Measurements from ENCODE around the gene CEMIP2. TPM values are rescaled to one million over a fixed set of nuclear protein-coding genes. Genes with fewer than 3 reads are reported as not detected.

Gene CEMIP2
- total and polyA plus RNA-seq, 10 of the 15 experiments (the other 5 are each of a cell fraction or from before 2014, with no cell fraction given) = 0.50 to 19.2 (median 1.2) TPM

DNA sequence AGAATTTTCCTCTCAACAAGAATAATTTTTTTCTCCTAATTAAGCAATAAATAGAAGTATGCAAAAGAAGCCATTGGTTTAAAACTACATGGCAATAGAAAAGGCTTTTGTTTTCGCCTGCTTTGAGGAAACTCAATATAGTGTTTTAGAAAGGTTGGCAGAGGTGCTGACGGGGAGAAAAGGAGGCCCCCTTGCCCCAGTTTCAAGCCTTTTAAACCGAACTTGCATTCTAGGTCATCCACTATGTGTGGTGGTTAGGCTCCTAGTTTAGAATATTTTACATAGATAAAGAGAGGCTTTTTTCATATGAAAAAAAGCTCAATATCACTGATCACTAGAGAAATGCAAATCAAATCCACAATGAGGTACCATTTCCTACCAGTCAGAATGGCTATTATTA, 33.5 kb upstream of the CEMIP2 start (continued):
- TF ChIP-seq, protein P1, sequence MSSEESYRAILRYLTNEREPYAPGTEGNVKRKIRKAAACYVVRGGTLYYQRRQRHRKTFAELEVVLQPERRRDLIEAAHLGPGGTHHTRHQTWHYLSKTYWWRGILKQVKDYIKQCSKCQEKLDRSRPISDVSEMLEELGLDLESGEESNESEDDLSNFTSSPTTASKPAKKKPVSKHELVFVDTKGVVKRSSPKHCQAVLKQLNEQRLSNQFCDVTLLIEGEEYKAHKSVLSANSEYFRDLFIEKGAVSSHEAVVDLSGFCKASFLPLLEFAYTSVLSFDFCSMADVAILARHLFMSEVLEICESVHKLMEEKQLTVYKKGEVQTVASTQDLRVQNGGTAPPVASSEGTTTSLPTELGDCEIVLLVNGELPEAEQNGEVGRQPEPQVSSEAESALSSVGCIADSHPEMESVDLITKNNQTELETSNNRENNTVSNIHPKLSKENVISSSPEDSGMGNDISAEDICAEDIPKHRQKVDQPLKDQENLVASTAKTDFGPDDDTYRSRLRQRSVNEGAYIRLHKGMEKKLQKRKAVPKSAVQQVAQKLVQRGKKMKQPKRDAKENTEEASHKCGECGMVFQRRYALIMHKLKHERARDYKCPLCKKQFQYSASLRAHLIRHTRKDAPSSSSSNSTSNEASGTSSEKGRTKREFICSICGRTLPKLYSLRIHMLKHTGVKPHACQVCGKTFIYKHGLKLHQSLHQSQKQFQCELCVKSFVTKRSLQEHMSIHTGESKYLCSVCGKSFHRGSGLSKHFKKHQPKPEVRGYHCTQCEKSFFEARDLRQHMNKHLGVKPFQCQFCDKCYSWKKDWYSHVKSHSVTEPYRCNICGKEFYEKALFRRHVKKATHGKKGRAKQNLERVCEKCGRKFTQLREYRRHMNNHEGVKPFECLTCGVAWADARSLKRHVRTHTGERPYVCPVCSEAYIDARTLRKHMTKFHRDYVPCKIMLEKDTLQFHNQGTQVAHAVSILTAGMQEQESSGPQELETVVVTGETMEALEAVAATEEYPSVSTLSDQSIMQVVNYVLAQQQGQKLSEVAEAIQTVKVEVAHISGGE (CRISPR knock-in tag; IDR thresholded peaks at IDR 0.05) = no peak
- no peak for TF ChIP-seq ASH2L (IDR thresholded peaks at IDR 0.05; ENCODE audit: borderline replicate concordance, low read depth)
- TF ChIP-seq, protein P2, sequence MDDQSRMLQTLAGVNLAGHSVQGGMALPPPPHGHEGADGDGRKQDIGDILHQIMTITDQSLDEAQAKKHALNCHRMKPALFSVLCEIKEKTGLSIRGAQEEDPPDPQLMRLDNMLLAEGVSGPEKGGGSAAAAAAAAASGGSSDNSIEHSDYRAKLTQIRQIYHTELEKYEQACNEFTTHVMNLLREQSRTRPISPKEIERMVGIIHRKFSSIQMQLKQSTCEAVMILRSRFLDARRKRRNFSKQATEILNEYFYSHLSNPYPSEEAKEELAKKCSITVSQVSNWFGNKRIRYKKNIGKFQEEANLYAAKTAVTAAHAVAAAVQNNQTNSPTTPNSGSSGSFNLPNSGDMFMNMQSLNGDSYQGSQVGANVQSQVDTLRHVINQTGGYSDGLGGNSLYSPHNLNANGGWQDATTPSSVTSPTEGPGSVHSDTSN (IDR thresholded peaks at IDR 0.05; ENCODE audit: insufficient replicate concordance, low read depth, low read length) = no peak

DNA sequence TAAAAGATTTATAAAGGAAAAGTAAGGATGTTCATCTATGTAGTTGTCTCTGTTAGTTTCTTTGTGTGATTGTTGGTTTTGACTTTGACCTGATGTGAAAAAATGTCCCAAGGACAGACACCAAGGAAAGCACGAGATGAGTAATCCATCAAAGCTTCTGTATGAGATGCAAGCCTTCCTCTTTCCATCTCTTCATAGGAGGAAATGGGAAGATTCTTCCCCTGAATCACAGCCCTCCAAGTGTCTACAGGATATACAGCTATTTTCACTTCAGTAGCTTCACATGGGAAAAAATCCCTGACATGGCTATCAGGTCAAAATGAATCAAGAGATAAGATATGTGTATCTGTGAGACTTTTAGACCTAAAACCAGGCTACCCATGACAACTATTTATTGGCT, 29.0 kb upstream of the CEMIP2 start:
- ChIA-PET CTCF (interaction anchor here (1.0 to 6.4 kb wide), 3 partner anchors 8 to 228 kb away, joined by 5 to 46 read pairs (median 8); no protein-coding TSS in a partner anchor), RAD21 (ENCODE audit: unreplicated experiment) (no interaction called here), POLR2A (no interaction called here), SMC1A (ENCODE audit: uncharacterized antibody, unreplicated experiment) (interaction anchor here (0.6 to 7.6 kb wide), 5 partner anchors 10 to 228 kb away, joined by 3 to 61 read pairs (median 7); no protein-coding TSS in a partner anchor)
- Histone ChIP-seq H3K9ac (ENCODE audit: control insufficient read depth, insufficient read depth, low read length) (no peak overlapping the region), H3K79me2 (ENCODE audit: control insufficient read depth, insufficient read depth, low read length) (no peaks in the 10 kb centered on the region), H3K4me2 (ENCODE audit: control insufficient read depth, insufficient read depth) (no peak overlapping the region), H4K20me1 (ENCODE audit: control insufficient read depth, insufficient read depth) (no peaks in the 10 kb centered on the region), H3K9me3 (replicated peaks; ENCODE audit: control insufficient read depth, insufficient read depth, low read length) (peaks cover 1% of the 10 kb centered on the region; the same call in 1 of the 3 replicates), H3K27ac (ENCODE audit: control insufficient read depth, insufficient read depth) (no peak overlapping the region), H3K36me3 (ENCODE audit: control insufficient read depth in 2 of 2, insufficient read depth in 2 of 2, low read length in 1 of 2) (no peaks in the 10 kb centered on the region), H2AFZ (ENCODE audit: control insufficient read depth, low read depth, low read length) (no peak overlapping the region), H3K27me3 (replicated peaks in 1 of 2; ENCODE audit: control insufficient read depth in 2 of 2, insufficient read depth in 2 of 2, low read length in 1 of 2) (no peaks in the 10 kb centered on the region), H3K4me1 (ENCODE audit: control insufficient read depth, insufficient read depth, low read length) (peaks cover 32% of the 10 kb centered on the region), H3K4me3 (no peak overlapping the region)
- in situ Hi-C loops (cut with MboI) = no loop called here
- intact Hi-C loops (cut with micrococcal nuclease; ENCODE audit: unreplicated experiment) = no loop called here
- WGBS (ENCODE audit: insufficient coverage, insufficient replicate concordance, low lambda C conversion rate, missing lambda C conversion rate) = 89% methylated on average over 1 of the region's 1 CpG
- no peak for ATAC-seq
- BruUV-seq (replicated peaks) = no TSS peak
- no peak for FAIRE-seq
- no peak for DNase-seq (ENCODE audit: low read depth, low spot score)
- no peak for TF ChIP-seq RAD51 (IDR thresholded peaks at IDR 0.05)
- TF ChIP-seq MTA3 (IDR thresholded peaks at IDR 0.05; ENCODE audit: borderline replicate concordance, low read length) = no peak
- TF ChIP-seq, protein P3, sequence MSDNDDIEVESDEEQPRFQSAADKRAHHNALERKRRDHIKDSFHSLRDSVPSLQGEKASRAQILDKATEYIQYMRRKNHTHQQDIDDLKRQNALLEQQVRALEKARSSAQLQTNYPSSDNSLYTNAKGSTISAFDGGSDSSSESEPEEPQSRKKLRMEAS (IDR thresholded peaks at IDR 0.05; ENCODE audit: low read depth, low read length) = no peak
- TF ChIP-seq, protein P4, sequence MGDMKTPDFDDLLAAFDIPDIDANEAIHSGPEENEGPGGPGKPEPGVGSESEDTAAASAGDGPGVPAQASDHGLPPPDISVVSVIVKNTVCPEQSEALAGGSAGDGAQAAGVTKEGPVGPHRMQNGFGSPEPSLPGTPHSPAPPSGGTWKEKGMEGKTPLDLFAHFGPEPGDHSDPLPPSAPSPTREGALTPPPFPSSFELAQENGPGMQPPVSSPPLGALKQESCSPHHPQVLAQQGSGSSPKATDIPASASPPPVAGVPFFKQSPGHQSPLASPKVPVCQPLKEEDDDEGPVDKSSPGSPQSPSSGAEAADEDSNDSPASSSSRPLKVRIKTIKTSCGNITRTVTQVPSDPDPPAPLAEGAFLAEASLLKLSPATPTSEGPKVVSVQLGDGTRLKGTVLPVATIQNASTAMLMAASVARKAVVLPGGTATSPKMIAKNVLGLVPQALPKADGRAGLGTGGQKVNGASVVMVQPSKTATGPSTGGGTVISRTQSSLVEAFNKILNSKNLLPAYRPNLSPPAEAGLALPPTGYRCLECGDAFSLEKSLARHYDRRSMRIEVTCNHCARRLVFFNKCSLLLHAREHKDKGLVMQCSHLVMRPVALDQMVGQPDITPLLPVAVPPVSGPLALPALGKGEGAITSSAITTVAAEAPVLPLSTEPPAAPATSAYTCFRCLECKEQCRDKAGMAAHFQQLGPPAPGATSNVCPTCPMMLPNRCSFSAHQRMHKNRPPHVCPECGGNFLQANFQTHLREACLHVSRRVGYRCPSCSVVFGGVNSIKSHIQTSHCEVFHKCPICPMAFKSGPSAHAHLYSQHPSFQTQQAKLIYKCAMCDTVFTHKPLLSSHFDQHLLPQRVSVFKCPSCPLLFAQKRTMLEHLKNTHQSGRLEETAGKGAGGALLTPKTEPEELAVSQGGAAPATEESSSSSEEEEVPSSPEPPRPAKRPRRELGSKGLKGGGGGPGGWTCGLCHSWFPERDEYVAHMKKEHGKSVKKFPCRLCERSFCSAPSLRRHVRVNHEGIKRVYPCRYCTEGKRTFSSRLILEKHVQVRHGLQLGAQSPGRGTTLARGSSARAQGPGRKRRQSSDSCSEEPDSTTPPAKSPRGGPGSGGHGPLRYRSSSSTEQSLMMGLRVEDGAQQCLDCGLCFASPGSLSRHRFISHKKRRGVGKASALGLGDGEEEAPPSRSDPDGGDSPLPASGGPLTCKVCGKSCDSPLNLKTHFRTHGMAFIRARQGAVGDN (IDR thresholded peaks at IDR 0.05) = no peak
- TF ChIP-seq, protein P5, sequence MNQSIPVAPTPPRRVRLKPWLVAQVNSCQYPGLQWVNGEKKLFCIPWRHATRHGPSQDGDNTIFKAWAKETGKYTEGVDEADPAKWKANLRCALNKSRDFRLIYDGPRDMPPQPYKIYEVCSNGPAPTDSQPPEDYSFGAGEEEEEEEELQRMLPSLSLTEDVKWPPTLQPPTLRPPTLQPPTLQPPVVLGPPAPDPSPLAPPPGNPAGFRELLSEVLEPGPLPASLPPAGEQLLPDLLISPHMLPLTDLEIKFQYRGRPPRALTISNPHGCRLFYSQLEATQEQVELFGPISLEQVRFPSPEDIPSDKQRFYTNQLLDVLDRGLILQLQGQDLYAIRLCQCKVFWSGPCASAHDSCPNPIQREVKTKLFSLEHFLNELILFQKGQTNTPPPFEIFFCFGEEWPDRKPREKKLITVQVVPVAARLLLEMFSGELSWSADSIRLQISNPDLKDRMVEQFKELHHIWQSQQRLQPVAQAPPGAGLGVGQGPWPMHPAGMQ (IDR thresholded peaks at IDR 0.05; ENCODE audit: borderline replicate concordance) = no peak
- TF ChIP-seq NRF1 (conservative IDR thresholded peaks at IDR 0.05; ENCODE audit: low read depth, low read length) = no peak
- no peak for TF ChIP-seq HCFC1 (IDR thresholded peaks at IDR 0.05; ENCODE audit: low read length)
- no peak for TF ChIP-seq RB1 (IDR thresholded peaks at IDR 0.05; ENCODE audit: borderline replicate concordance)
- TF ChIP-seq RFX5 (IDR thresholded peaks at IDR 0.05; ENCODE audit: low read depth, low read length) = no peak
- no peak for TF ChIP-seq TAF1 (IDR thresholded peaks at IDR 0.05; ENCODE audit: borderline replicate concordance, low read depth, low read length)

All from GM12878 (cell line).